Measurements from ENCODE around the gene ZNF575. TPM values are rescaled to one million over a fixed set of nuclear protein-coding genes. Genes with fewer than 3 reads are reported as not detected.

The ZNF575 gene
- total and polyA plus RNA-seq, 2 donors from 2014 or later, result 2.8 to 3.1 TPM

DNA sequence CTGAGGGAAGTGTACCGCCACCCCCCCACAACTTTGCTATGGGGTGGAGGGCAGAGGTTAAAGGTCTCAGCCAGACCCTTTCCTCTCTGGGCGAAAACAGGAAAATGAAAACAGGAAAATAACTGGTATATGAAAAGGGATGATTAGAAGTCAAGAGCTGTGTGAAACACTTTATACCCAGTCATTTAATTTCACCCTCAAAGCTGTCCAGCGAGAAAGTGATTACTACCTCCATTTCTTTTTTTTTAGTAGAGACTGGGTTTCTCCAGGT lies 27.9 kb upstream of the ZNF575 start:
- no peak for FAIRE-seq
- intact Hi-C loops (cut with DNase I), result no loop called here
- H3K27ac ChIP-seq (ENCODE audit: low read depth in 2 of 2, low read length in 2 of 2), result no peak overlapping the region

DNA sequence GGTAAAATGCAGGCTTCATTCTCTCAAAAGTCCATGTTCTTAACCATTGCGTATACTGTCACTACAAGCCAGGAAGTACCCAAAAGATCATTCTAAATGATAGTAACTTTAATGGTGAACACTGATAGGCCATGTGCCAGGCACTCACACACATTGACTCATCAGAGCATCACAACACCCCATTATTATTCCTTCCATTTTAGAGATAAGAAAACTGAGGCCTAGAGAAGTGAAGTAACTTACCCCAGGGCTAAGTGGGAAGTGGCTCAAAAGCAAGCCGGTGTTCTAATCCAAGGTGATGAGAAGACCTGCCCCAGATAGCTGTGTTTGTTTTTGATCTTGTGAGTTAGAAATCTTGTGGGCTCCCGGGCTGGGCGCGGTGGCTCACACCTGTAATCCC lies 27.0 kb upstream of the ZNF575 start:
- Histone ChIP-seq H3K36me3 (ENCODE audit: control insufficient read depth in 2 of 3, insufficient read depth in 3 of 3, low read length in 3 of 3) (peaks cover 2 to 12% (median 5%) of the 10 kb centered on the region in 3 donors), H3K9me3 (ENCODE audit: control insufficient read depth in 2 of 3, insufficient read depth in 1 of 3, low read length in 3 of 3) (no peaks in the 10 kb centered on the region), H3K4me3 (ENCODE audit: low read length in 3 of 3) (no peak overlapping the region), H3K27ac (ENCODE audit: low read depth in 2 of 2, low read length in 2 of 2) (no peak overlapping the region), H3K27me3 (ENCODE audit: control insufficient read depth, insufficient read depth, low read length) (peaks cover 3% of the 10 kb centered on the region), H3K4me1 (ENCODE audit: control insufficient read depth in 2 of 3, insufficient read depth in 2 of 3, low read depth in 1 of 3, low read length in 3 of 3) (peaks cover 0 to 13% (median 3%) of the 10 kb centered on the region in 3 donors), H3K9ac (ENCODE audit: low read length in 3 of 3) (no peak overlapping the region)
- intact Hi-C loops (cut with DNase I), result no loop called here
- no peak for TF ChIP-seq CTCF (IDR thresholded peaks at IDR 0.05; ENCODE audit: borderline replicate concordance, extremely low read depth, insufficient read depth)
- DNase-seq (no peak), FAIRE-seq (no peak)

More for the DNA sequence above, 27.9 kb upstream of the ZNF575 start:
- Histone ChIP-seq H3K9me3 (ENCODE audit: control insufficient read depth in 2 of 3, insufficient read depth in 1 of 3, low read length in 3 of 3) (no peaks in the 10 kb centered on the region), H3K4me3 (ENCODE audit: low read length in 3 of 3) (peak overlapping the region in 1 of 3 donors; percentile 92), H3K27me3 (ENCODE audit: control insufficient read depth, insufficient read depth, low read length) (peaks cover 3% of the 10 kb centered on the region), H3K4me1 (ENCODE audit: control insufficient read depth in 2 of 3, insufficient read depth in 2 of 3, low read depth in 1 of 3, low read length in 3 of 3) (peaks cover 0 to 13% (median 3%) of the 10 kb centered on the region in 3 donors), H3K9ac (ENCODE audit: low read length in 3 of 3) (no peak overlapping the region), H3K36me3 (ENCODE audit: control insufficient read depth in 2 of 3, insufficient read depth in 3 of 3, low read length in 3 of 3) (peaks cover 2 to 12% (median 5%) of the 10 kb centered on the region in 3 donors)
- no peak for DNase-seq
- TF ChIP-seq CTCF (IDR thresholded peaks at IDR 0.05; ENCODE audit: borderline replicate concordance, extremely low read depth, insufficient read depth), result no peak

DNA sequence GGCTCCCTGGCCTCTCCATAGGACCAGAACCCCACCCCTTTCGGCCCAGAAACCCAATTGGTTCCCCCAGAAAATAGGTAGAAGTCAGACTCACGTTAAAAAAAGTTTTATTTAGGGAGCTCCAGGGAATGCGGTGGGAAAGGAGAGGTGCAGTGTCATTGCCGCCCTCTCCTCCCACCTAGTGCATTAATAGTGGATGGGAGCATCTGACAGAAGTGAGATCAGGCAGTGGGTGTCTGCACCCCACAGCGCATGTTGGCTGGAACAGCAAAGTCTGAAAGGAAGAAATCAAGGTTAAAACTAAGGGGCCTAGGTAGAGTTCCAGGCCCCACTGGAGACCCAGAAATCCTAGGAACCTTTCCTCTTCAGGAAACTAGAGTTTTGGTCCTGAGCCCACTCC lies 26.4 kb upstream of the ZNF575 start:
- intact Hi-C loops (cut with DNase I), result no loop called here
- no peak for TF ChIP-seq CTCF (IDR thresholded peaks at IDR 0.05; ENCODE audit: borderline replicate concordance, extremely low read depth, insufficient read depth)
- no peak for DNase-seq
- Histone ChIP-seq H3K9ac (ENCODE audit: low read length in 3 of 3) (no peak overlapping the region), H3K27ac (ENCODE audit: low read depth in 2 of 2, low read length in 2 of 2) (no peak overlapping the region), H3K4me1 (ENCODE audit: control insufficient read depth in 2 of 3, insufficient read depth in 2 of 3, low read depth in 1 of 3, low read length in 3 of 3) (peaks cover 0 to 13% (median 3%) of the 10 kb centered on the region in 3 donors), H3K4me3 (ENCODE audit: low read length in 3 of 3) (no peak overlapping the region), H3K36me3 (ENCODE audit: control insufficient read depth in 2 of 3, insufficient read depth in 3 of 3, low read length in 3 of 3) (peaks cover 2 to 12% (median 5%) of the 10 kb centered on the region in 3 donors), H3K9me3 (ENCODE audit: control insufficient read depth in 2 of 3, insufficient read depth in 1 of 3, low read length in 3 of 3) (no peaks in the 10 kb centered on the region), H3K27me3 (ENCODE audit: control insufficient read depth, insufficient read depth, low read length) (peaks cover 3% of the 10 kb centered on the region)
- FAIRE-seq, result no peak

GRCh38 chr19:43507880-43508279 lies 25.1 kb upstream of the ZNF575 start:
- no peak for TF ChIP-seq CTCF (IDR thresholded peaks at IDR 0.05; ENCODE audit: borderline replicate concordance, extremely low read depth, insufficient read depth)
- FAIRE-seq, result no peak

More at GRCh38 chr19:43507880-43508279, 25.1 kb upstream of the ZNF575 start:
- Histone ChIP-seq H3K4me3 (ENCODE audit: low read length in 3 of 3) (no peak overlapping the region), H3K9ac (ENCODE audit: low read length in 3 of 3) (no peak overlapping the region), H3K27me3 (ENCODE audit: control insufficient read depth, insufficient read depth, low read length) (peaks cover 2% of the 10 kb centered on the region), H3K36me3 (ENCODE audit: control insufficient read depth in 2 of 3, insufficient read depth in 3 of 3, low read length in 3 of 3) (peaks cover 2 to 13% (median 5%) of the 10 kb centered on the region in 3 donors), H3K9me3 (ENCODE audit: control insufficient read depth in 2 of 3, insufficient read depth in 1 of 3, low read length in 3 of 3) (no peaks in the 10 kb centered on the region), H3K4me1 (ENCODE audit: control insufficient read depth in 2 of 3, insufficient read depth in 2 of 3, low read depth in 1 of 3, low read length in 3 of 3) (peaks cover 0 to 9% (median 3%) of the 10 kb centered on the region in 3 donors), H3K27ac (ENCODE audit: low read depth in 2 of 2, low read length in 2 of 2) (no peak overlapping the region)
- intact Hi-C loops (cut with DNase I), result no loop called here
- peak in 1 of 5 donors; percentile 31 for DNase-seq
